ENCODE results near the gene BPGM.
A peak's percentile ranks its signal among the peaks of the same experiment; 100 is the strongest.

- TF ChIP-seq GATA2 (IDR thresholded peaks at IDR 0.05; ENCODE audit: low read depth, low read length) = peak; percentile 22; the same call in 1 of the 2 replicates
- no peak for TF ChIP-seq GATA3 (IDR thresholded peaks at IDR 0.05; ENCODE audit: low read depth, low read length)
These were observed 30.1 kb downstream of the BPGM start for GRCh38 chr7:134676743-134677142.
